ENCODE results near the gene LETM1. TPM values are rescaled to one million over a fixed set of nuclear protein-coding genes. Genes with fewer than 3 reads are reported as not detected.

LETM1 gene
- total RNA-seq, 1 experiment from 2014 or later = 54.4 TPM

DNA sequence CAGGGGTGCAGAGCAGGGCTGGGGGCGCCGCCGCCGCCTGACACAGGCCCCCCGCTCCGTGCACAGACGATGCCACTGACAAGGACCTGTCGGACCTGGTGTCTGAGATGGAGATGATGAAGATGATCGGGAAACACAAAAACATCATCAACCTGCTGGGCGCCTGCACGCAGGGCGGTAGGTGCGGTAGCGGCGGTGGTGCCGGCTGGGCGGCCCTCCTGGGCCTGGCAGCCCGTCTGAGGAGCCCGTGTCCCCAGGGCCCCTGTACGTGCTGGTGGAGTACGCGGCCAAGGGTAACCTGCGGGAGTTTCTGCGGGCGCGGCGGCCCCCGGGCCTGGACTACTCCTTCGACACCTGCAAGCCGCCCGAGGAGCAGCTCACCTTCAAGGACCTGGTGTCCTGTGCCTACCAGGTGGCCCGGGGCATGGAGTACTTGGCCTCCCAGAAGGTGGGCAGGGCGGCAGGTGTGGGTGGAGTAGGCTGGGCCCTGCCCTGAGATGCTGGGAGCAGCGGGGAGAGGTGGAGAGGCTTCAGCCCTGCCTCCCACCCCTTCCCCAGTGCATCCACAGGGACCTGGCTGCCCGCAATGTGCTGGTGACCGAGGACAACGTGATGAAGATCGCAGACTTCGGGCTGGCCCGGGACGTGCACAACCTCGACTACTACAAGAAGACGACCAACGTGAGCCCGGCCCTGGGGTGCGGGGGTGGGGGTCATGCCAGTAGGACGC lies 50.3 kb downstream of the LETM1 start:
- Histone ChIP-seq H3K27ac (no peak overlapping the region), H3K36me3 (no peaks in the 10 kb centered on the region), H3K9me3 (replicated peaks) (no peaks in the 10 kb centered on the region), H3K4me3 (no peak overlapping the region), H3K4me1 (no peaks in the 10 kb centered on the region), H3K27me3 (no peaks in the 10 kb centered on the region)
- DNase-seq = no peak

DNA sequence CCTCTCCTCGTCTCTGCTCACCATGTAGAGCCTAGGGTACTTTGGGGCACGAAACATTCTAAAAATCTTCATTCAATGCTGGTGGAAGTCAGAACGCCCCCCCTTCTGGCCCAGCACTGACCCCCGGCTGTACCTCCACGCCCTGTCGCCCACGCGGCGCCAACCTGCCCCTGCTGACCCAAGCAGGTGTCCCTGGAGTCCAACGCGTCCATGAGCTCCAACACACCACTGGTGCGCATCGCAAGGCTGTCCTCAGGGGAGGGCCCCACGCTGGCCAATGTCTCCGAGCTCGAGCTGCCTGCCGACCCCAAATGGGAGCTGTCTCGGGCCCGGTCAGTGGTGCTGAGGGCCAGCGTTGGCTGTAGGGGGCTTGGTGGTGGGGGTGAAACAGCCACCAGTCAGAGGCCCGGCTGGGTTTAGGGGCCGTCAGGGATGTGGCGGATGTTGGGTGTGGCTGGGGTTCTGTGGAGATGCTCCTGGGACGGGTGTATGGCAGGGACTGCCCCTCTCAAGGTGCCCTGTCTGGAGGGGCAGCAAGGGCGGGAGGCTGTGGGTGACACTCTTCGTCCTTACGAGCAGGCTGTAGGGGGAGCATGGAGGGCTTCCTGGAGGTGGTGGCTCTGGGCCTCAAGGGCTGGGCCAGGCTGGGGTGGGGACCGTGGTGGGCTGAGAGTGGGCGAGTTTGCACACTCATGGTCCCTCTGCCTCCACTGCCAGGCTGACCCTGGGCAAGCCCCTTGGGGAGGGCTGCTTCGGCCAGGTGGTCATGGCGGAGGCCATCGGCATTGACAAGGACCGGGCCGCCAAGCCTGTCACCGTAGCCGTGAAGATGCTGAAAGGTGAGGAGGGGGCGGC lies 51.1 kb downstream of the LETM1 start:
- Histone ChIP-seq H3K9me3 (replicated peaks) (no peaks in the 10 kb centered on the region), H3K27me3 (no peaks in the 10 kb centered on the region), H3K36me3 (no peaks in the 10 kb centered on the region), H3K4me3 (no peak overlapping the region), H3K4me1 (no peaks in the 10 kb centered on the region), H3K27ac (no peak overlapping the region)
- DNase-seq = no peak

DNA sequence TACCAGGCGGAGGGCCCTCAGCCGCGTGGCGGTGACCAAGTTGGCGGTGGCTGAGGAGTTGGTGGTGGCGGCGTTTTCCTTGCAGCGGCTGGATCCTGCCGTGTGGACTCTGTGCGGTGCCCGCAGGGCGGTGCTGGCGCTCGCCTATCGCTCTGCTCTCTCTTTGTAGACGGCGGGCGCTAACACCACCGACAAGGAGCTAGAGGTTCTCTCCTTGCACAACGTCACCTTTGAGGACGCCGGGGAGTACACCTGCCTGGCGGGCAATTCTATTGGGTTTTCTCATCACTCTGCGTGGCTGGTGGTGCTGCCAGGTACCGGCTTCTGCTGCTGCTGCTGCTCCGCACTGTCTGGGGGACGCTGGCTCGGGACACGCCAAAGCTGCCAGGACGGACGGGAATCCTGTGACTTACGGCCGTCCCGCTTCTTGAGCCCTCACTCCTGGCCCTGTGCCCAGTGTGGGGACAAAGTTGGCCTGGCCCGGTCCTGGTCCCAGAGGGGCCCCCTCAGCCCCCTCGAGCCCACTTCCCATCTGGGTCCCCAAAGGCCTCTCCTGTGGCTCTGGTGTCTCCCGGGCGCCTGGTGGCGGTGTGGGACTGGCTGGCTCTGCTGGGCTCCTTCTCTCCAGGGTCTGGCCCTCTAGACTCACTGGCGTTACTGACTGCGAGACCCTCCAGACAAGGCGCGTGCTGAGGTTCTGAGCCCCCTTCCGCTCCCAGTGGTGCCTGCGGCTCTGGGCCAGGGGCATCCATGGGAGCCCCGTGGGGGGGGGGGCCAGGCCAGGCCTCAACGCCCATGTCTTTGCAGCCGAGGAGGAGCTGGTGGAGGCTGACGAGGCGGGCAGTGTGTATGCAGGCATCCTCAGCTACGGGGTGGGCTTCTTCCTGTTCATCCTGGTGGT lies 52.2 kb downstream of the LETM1 start:
- Histone ChIP-seq H3K36me3 (no peaks in the 10 kb centered on the region), H3K9me3 (replicated peaks) (no peaks in the 10 kb centered on the region), H3K4me1 (no peaks in the 10 kb centered on the region), H3K27me3 (no peaks in the 10 kb centered on the region), H3K4me3 (no peak overlapping the region), H3K27ac (no peak overlapping the region)
- no peak for DNase-seq

DNA sequence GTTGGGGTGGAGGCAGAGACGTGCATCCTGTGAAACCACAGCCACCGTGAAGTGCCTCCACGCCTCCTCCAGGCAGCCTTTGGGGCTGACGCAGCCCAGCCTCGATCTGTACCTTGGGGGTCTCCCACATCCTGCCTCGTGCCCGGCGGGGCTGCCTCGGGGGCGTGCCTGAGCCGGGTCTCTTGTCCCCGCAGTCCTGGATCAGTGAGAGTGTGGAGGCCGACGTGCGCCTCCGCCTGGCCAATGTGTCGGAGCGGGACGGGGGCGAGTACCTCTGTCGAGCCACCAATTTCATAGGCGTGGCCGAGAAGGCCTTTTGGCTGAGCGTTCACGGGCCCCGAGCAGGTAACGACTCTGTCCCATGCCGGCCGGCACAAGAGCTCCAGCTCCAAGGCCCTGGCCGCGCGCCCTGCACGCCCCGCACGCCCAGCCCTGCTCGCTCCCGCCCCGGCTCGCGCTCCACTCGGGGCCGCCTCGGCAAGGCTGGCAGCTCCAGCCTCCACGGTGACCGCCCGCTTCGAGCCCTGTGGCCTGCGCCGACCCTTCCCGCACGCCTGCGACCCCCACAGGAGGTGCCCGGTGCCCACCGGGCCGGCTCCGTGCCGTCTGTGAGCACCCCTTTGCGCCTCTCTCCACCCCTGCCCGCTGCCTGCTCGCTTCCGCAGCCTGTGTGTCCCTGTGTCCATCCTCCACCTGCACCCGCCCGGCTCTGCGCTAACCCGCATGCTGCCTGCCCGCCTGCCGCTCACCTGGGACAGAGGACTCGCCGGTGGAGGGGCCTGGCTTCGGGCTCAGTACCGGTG lies 53.0 kb downstream of the LETM1 start:
- H3K27ac ChIP-seq = no peak overlapping the region
- DNase-seq = no peak
- no peaks in the 10 kb centered on the region for H3K9me3 ChIP-seq (replicated peaks)
- no peaks in the 10 kb centered on the region for H3K36me3 ChIP-seq
- H3K27me3 ChIP-seq = no peaks in the 10 kb centered on the region
- no peaks in the 10 kb centered on the region for H3K4me1 ChIP-seq
- H3K4me3 ChIP-seq = no peak overlapping the region

DNA sequence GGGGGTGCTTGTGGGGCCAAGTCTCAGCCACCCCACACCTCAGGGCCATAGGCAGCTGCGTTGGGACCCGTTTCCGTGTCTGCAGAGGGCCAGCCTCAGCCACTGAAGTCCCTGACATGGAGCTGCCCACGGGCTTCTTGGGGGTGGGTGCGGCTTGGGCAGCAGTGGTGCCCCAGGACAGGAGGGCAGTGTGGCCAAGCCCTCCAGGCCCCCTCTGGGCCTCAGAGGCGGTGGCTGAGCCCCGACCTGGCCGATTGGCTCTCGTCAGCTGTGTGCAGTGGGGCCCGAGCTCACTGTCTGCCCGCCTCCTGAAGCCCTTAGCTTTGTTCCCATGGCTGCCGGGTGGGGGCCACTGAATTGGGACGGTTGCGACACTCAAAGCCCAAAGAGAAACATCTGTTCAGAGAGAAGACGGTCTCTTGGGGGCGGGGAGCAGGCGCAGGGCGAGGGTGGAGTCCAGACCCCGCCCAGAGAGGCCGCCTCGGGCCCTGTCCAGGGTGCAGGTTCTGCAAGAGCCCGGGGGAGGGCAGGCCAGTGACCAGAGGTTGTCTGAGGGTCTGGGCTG lies 53.7 kb downstream of the LETM1 start:
- Histone ChIP-seq H3K27ac (no peak overlapping the region), H3K27me3 (no peaks in the 10 kb centered on the region), H3K36me3 (no peaks in the 10 kb centered on the region), H3K4me1 (no peaks in the 10 kb centered on the region), H3K9me3 (replicated peaks) (no peaks in the 10 kb centered on the region), H3K4me3 (no peak overlapping the region)
- DNase-seq = no peak

DNA sequence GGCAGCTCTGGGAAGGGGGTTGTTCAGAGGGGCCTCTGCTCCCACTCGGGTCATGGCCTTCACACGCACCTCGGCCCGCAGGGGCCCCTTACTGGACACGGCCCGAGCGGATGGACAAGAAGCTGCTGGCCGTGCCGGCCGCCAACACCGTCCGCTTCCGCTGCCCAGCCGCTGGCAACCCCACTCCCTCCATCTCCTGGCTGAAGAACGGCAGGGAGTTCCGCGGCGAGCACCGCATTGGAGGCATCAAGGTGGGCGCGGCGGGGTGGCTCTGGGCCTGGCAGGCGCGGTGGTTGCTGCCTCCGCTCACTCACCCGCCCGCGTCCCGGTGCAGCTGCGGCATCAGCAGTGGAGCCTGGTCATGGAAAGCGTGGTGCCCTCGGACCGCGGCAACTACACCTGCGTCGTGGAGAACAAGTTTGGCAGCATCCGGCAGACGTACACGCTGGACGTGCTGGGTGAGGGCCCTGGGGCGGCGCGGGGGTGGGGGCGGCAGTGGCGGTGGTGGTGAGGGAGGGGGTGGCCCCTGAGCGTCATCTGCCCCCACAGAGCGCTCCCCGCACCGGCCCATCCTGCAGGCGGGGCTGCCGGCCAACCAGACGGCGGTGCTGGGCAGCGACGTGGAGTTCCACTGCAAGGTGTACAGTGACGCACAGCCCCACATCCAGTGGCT lies 54.5 kb downstream of the LETM1 start:
- Histone ChIP-seq H3K4me1 (no peaks in the 10 kb centered on the region; the same call in 1 of the 2 replicates), H3K27me3 (no peaks in the 10 kb centered on the region), H3K36me3 (no peaks in the 10 kb centered on the region), H3K9me3 (replicated peaks) (no peaks in the 10 kb centered on the region), H3K4me3 (no peak overlapping the region), H3K27ac (no peak overlapping the region)
- DNase-seq = no peak

DNA sequence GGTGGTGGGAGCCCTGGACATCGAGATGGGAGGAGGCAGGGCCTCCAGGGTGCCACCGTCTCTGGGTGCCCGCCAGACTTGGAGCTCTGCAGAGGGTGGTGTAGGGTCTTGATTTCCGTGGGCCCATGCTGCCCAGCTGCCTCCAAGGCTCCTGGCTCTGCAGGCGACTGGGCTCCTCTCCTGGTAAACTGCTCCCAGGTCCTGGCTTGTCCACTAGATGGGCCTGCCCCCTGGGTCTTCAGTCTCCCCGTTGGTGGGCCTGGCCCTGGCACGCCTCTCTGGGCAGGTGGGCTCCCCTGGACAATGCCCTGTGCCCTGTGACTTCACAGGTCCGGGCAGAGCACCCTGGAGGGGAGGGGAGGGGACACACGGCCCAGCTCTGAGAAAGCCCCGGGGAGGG lies 55.2 kb downstream of the LETM1 start:
- Histone ChIP-seq H3K9me3 (replicated peaks) (no peaks in the 10 kb centered on the region), H3K27ac (no peak overlapping the region), H3K4me1 (no peaks in the 10 kb centered on the region; the same call in 1 of the 2 replicates), H3K4me3 (no peak overlapping the region), H3K36me3 (no peaks in the 10 kb centered on the region), H3K27me3 (peaks cover 2% of the 10 kb centered on the region)
- DNase-seq = no peak

DNA sequence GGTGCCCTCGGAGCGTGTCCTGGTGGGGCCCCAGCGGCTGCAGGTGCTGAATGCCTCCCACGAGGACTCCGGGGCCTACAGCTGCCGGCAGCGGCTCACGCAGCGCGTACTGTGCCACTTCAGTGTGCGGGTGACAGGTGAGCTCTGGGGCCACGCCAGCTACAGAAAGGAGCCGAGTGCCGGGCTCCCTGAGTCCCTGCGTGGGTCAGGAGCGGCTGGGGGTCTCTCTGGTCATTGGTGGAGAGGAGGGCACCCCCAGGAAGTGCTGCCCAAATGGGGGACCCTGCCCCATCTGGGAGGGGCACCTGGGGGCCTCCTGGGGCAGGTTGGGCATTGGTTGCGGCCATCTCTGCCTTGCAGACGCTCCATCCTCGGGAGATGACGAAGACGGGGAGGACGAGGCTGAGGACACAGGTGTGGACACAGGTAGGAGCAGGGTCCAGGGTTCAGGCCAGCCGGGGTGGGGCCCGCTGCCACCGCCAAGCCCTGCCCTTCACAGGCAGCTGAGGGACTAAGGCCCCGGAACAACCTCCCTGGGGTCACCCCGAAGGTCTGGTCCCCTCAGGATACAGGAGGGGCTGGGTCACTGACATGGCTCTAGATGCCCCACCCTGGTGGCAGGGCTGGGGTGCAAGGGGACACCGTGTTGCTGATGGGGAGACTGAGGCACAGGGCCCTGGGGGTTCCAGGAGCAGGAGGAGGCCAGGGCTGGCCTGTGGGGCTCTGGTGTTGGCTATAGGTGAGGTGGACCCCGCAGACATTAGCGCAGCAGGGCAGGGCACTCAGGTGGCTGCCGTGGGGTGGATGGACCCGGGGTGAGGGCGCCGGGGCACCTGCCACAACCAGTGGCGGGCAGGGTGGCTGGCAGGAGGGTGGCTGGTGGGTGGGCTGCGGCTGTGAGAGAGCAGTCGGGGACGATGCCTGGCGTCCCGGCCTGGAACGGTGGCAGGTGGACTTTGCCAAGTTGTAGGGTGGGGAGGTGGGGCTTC lies 56.3 kb downstream of the LETM1 start:
- Histone ChIP-seq H3K9me3 (replicated peaks) (no peaks in the 10 kb centered on the region), H3K27ac (no peak overlapping the region), H3K4me1 (no peaks in the 10 kb centered on the region; the same call in 1 of the 2 replicates), H3K27me3 (peaks cover 6% of the 10 kb centered on the region), H3K4me3 (no peak overlapping the region), H3K36me3 (no peaks in the 10 kb centered on the region)
- no peak for DNase-seq

DNA sequence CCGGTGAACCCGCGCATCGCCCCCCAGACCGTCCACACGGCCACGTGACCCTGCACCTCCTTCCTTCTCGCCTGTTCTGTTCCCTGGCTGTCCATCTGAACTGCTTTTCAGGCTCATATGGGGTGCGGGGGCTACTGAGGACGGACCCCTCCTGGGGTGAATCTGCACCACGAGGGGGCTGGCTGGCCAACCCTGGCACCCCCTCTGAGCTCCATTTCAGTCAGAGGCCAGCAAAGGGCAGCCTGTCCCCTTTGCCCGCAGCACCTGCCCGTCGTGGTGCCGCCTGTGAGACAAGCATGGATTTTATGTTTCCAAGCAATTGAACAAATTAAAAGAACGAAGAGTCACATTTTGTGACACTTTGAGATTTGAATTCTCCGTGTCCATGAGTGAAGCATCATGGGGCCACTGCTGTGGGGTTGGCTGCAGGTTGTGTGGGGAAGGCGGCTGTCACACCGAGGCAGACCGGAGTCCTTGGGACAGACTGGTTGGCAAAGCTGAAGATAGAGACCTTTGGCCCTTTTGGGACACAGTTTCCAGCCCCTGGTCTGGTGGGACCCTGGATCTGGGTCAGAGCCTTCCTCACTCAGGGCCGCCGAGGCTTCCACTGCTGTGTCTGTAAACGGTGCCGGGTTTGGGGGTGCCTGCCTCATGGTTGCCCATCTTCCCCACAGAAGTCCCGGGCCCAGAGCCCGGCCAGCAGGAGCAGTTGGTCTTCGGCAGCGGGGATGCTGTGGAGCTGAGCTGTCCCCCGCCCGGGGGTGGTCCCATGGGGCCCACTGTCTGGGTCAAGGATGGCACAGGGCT lies 57.2 kb downstream of the LETM1 start:
- H3K4me3 ChIP-seq = no peak overlapping the region
- H3K4me1 ChIP-seq = no peaks in the 10 kb centered on the region; the same call in 1 of the 2 replicates
- no peaks in the 10 kb centered on the region for H3K9me3 ChIP-seq (replicated peaks)
- DNase-seq = no peak
- no peaks in the 10 kb centered on the region for H3K36me3 ChIP-seq
- no peak overlapping the region for H3K27ac ChIP-seq
- H3K27me3 ChIP-seq = peaks cover 9% of the 10 kb centered on the region

DNA sequence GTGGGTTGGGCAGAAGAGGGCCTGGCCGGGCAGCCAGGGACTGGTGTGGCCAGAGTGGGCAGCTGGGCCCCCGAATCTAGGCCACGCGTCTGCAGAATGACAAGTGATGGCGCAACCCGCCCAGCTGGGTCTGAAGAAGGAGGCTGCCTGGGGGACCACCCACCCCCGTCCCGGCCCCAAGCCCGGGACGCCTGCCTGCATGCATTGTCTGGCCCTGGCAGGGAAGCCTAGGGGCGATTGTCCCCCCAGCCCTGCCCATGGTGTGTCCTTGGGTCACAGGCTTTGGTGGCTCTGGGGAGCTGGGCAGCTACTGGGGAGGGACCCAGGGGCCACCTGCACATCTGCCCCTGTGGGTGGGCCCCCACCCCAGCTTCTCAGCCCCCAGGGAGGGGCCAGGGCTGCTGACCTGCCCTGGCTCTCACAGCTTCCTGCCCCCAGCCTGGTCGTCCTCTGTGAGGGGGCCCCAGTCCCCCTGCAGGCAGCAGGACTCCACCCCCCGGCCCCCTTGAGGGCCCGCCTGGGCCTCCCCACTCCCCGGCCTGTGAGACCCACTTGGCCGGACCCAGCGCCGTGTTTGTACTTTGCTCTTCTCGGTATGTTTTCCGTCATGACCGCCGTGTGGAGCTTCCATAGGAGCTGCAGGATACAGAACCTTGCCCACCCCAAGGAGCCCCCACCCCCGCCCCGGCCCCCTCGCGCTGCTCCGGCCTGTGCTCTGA lies 57.9 kb downstream of the LETM1 start:
- Histone ChIP-seq H3K36me3 (no peaks in the 10 kb centered on the region), H3K4me3 (no peak overlapping the region), H3K4me1 (no peaks in the 10 kb centered on the region; the same call in 1 of the 2 replicates), H3K27ac (no peak overlapping the region), H3K27me3 (peaks cover 9% of the 10 kb centered on the region), H3K9me3 (replicated peaks) (no peaks in the 10 kb centered on the region)
- no peak for DNase-seq

DNA sequence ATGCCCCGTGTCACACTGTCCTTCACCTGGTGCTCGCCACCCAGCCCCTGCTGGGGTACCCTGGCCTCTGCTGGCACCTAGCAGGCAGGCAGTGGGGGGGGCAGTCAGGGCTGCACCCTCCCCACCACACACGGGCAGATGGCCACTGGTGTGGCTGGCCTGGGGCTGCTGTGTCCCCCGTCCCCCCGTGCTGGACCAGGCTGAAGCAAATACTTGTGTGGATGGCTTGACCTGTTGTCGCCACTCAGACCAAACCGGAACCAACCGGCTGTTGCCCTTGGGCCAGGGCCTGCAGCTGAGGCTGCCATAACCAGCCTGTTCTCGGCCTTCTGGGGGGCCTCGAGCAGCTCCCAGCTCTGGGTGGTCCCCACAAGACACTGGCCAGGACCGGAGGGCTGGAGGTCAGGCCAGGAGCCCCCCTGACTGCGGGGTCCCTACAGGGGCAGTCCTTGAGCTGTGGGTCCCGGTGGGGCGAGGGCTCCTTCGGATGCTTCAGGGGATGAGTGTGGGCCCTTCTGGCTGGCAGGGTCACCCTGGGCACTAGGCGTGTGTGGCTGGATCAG lies 58.6 kb downstream of the LETM1 start:
- Histone ChIP-seq H3K4me3 (no peak overlapping the region), H3K9me3 (replicated peaks) (no peaks in the 10 kb centered on the region), H3K27ac (no peak overlapping the region), H3K36me3 (no peaks in the 10 kb centered on the region), H3K4me1 (no peaks in the 10 kb centered on the region; the same call in 1 of the 2 replicates), H3K27me3 (peaks cover 9% of the 10 kb centered on the region)
- DNase-seq = no peak
